Heart left ventricle (tissue), 16 donors: Measurements from ENCODE around the gene TRMT61A. TPM values are rescaled to one million over a fixed set of nuclear protein-coding genes. Genes with fewer than 3 reads are reported as not detected.
A peak's percentile ranks its signal among the peaks of the same experiment; 100 is the strongest.

ENCODE experiments used
- ATAC-seq, 4 donors: fragments of 200-7000 bp; cut with Tn5 transposase; one replicate each; pipeline ENCODE4 v1.9.1; 2020 to 2022; ENCODE audit warnings: moderate library complexity in 4 of 4, mild to moderate bottlenecking in 3 of 4, moderate number of reproducible peaks in 1 of 4
- DNase-seq, 5 donors: peaks; one replicate each; pipeline ENCODE4 v3.0.0-alpha.2; 2020
- H3K27ac ChIP-seq, 12 donors: fragments of 200-600 bp; sonication (generic) in 4 of 12; one replicate each; pipeline versions ENCODE4 v1.5.0 to v1.8.0; 2016 to 2022; ENCODE audit warnings: mild to moderate bottlenecking in 2 of 12
- H3K27me3 ChIP-seq, 9 donors: fragments of 200-600 bp; sonication (generic) in 2 of 9; one replicate each; pipeline versions ENCODE4 v1.5.1 to v1.8.0; 2016 to 2022; ENCODE audit warnings: mild to moderate bottlenecking in 3 of 9
- H3K36me3 ChIP-seq, 9 donors: fragments of 200-600 bp; sonication (generic) in 2 of 9; one replicate each; pipeline versions ENCODE4 v1.5.0 to v1.8.0; 2018 to 2022; ENCODE audit warnings: mild to moderate bottlenecking in 2 of 9
- H3K4me1 ChIP-seq, 12 donors: fragments of 200-600 bp; sonication (generic) in 4 of 12; one replicate each; pipeline versions ENCODE4 v1.5.0 to v1.8.0; 2016 to 2022; ENCODE audit warnings: mild to moderate bottlenecking in 3 of 12
- H3K4me3 ChIP-seq, 12 donors: fragments of 200-600 bp; sonication (generic) in 4 of 12; one replicate each; pipeline versions ENCODE4 v1.5.0 to v1.8.0; 2017 to 2022; ENCODE audit warnings: mild to moderate bottlenecking in 9 of 12, moderate library complexity in 4 of 12
- H3K9me3 ChIP-seq, 12 donors: fragments of 200-600 bp; sonication (generic) in 4 of 12; one replicate each; pipeline versions ENCODE4 v1.5.0 to v1.8.0; 2016 to 2022; ENCODE audit warnings: mild to moderate bottlenecking in 1 of 12
- CTCF ChIP-seq, 12 donors: fragments of 200-600 bp; sonication (generic) in 4 of 12; IDR thresholded peaks; one replicate each; pipeline versions ENCODE4 v1.5.0 to v1.8.0; 2018 to 2022; ENCODE audit warnings: antibody characterized with exemption in 12 of 12, mild to moderate bottlenecking in 5 of 12
- POLR2A ChIP-seq, 2 donors: fragments of 450-650 bp; IDR thresholded peaks; one replicate each; pipeline ENCODE4 v1.6.1; 2017; ENCODE audit warnings: antibody characterized with exemption in 2 of 2, mild to moderate bottlenecking in 2 of 2, moderate library complexity in 2 of 2
- WGBS, 4 donors: extraction: QIAGEN DNeasy Blood & Tissue Kit in 2 of 4; methylation state at CpG; one replicate each; pipeline versions ENCODE4 v1.1.5 to v1.1.7; 2013 to 2018; 5-methylcytosine and 5-hydroxymethylcytosine counted together
- intact Hi-C, 10 donors: fragments of 100-400 bp; cut with DNase I; formaldehyde crosslinking; loops; one replicate each; pipeline versions ENCODE4 v1.11.1 to v1.14.2; 2022
- polyA plus RNA-seq, 2 donors: library from polyadenylated mRNA; stranded (reverse); fragments of 200-250 nt; gene quantifications; one replicate each; pipeline ENCODE4 v1.2.3, GENCODE V29; 2013
- total RNA-seq, 9 donors: library from RNA; depleted of rRNA in 2 of 9; stranded (reverse); fragments of >200 nt in 2 of 9; fragmentation: NEBNext Ultra II Directional in 3 of 9; extraction: Animal tissue kit (Norgen Biotek cat#: 25700) in 3 of 9; gene quantifications; one replicate each; pipeline versions ENCODE4 v1.1.0 to v1.2.4, GENCODE V29; 2016 to 2023
- donor health status: ischemic (EF 13 %, LVEDD 7.1; RV severe dilation, severe dysfunction).
- donor health status: healthy with polysubstance abuse.
- donor health status: DM: no; HTN: yes; CAD: no.
- donor health status: DM: no; HTN: no; CAD: no.
- donor health status: ischemic (EF 25% LVEDD 6.9; RV normal size, moderate dysfunction).
- donor health status: ischemic (EF 25% LVEDD 5.7; RV mildly dilated, moderate dysfunction).
- donor health status: healthy.
- donor health status: DM: yes; HTN: yes; CAD: no.
- donor health status: ischemic (EF 35%, LVEDD 5.7; RV mildly dilated, moderate dysfunction).
- donor health status: nonischemic (EF 11% LVEDD 7.7; RV severe dilation, severe dysfunction).
- donor health status: DM: yes; HTN: yes; CAD: no.
- donor health status: PGD.
- donor health status: ischemic (EF 29% LVEDD 5.4; RV normal size, mild dysfunction).
- donor health status: nonischemic (EF 23%, LVEDD 6.1; RV moderate dilation, normal function).

TRMT61A gene
- total and polyA plus RNA-seq, 11 donors: 3.2 to 15.9 (median 5.2) TPM

- Histone ChIP-seq H3K4me1 (peaks cover 0 to 73% (median 55%) of the 10 kb centered on the region in 12 donors), H3K9me3 (no peaks in the 10 kb centered on the region), H3K36me3 (peaks cover 0 to 2% (median 0%) of the 10 kb centered on the region in 9 donors), H3K4me3 (no peak overlapping the region), H3K27ac (no peak overlapping the region), H3K27me3 (no peaks in the 10 kb centered on the region)
- intact Hi-C loops: loop anchor here in 7 of 10 donors (2.0 to 5.0 kb wide), 3 partner anchors 29 to 47 kb away; no protein-coding TSS in a partner anchor
- no peak for ATAC-seq
- TF ChIP-seq POLR2A (IDR thresholded peaks at IDR 0.05) (no peak), CTCF (IDR thresholded peaks at IDR 0.05) (no peak)
- WGBS, 4 donors: 87 to 92% (median 87%) methylated on average over 10 to 11 of the region's 11 CpGs
- no peak for DNase-seq
Measured at GRCh38 chr14:103547455-103547940, 18.5 kb downstream of the TRMT61A start.

GRCh38 chr14:103547941-103548462 lies 19.0 kb downstream of the TRMT61A start:
- peak overlapping the region in 2 of 12 donors; percentile 91 to 93 for H3K27ac ChIP-seq
- peaks cover 0 to 73% (median 53%) of the 10 kb centered on the region in 12 donors for H3K4me1 ChIP-seq
- WGBS, 4 donors: 90 to 92% (median 92%) methylated on average over 17 to 18 of the region's 18 CpGs
- TF ChIP-seq CTCF (IDR thresholded peaks at IDR 0.05) (no peak), POLR2A (IDR thresholded peaks at IDR 0.05) (no peak)
- H3K4me3 ChIP-seq: no peak overlapping the region
- DNase-seq (peak in 1 of 5 donors; percentile 10), ATAC-seq (no peak)
- intact Hi-C loops: loop anchor here in 7 of 10 donors (2.0 to 5.0 kb wide), 3 partner anchors 29 to 47 kb away; no protein-coding TSS in a partner anchor
- H3K9me3 ChIP-seq: no peaks in the 10 kb centered on the region
- peaks cover 0 to 2% (median 0%) of the 10 kb centered on the region in 9 donors for H3K36me3 ChIP-seq
- H3K27me3 ChIP-seq: no peaks in the 10 kb centered on the region

- Histone ChIP-seq H3K9me3 (no peaks in the 10 kb centered on the region), H3K27ac (peak overlapping the region in 9 of 12 donors; percentile 90 to 98 (median 91)), H3K4me1 (peaks cover 0 to 73% (median 50%) of the 10 kb centered on the region in 12 donors), H3K36me3 (peaks cover 0 to 2% (median 0%) of the 10 kb centered on the region in 9 donors), H3K27me3 (no peaks in the 10 kb centered on the region), H3K4me3 (no peak overlapping the region)
- 89 to 93% (median 91%) methylated on average over 17 to 27 of the region's 27 CpGs for WGBS, 4 donors
- intact Hi-C loops: loop anchor here in 5 of 10 donors (5.0 kb wide), 1 partner anchor 46 kb away; no protein-coding TSS in a partner anchor
- no peak for TF ChIP-seq CTCF (IDR thresholded peaks at IDR 0.05)
- no peak for TF ChIP-seq POLR2A (IDR thresholded peaks at IDR 0.05)
- ATAC-seq (no peak), DNase-seq (peak in 1 of 5 donors; percentile 23)
Measured at GRCh38 chr14:103548463-103549351, 19.7 kb downstream of the TRMT61A start.
